GM19452 (cell line): Measurements from ENCODE around the gene RSRC1.
A peak's percentile ranks its signal among the peaks of the same experiment; 100 is the strongest.
"Not testable (repeated sequence)": the region's sequence is repeated elsewhere in the genome, so short reads cannot be mapped to it uniquely, and the experiment has no call there.

Source experiments
- ATAC-seq: cut with Tn5 transposase; IDR thresholded peaks from one replicate; pipeline ENCODE4 v1.9.1; 2021; ENCODE audit not compliant: unreplicated experiment

The RSRC1 gene

GRCh38 chr3:158382479-158382878 is 272.6 kb downstream of the RSRC1 start:
- ATAC-seq: no peak

- peak; percentile 69 for ATAC-seq
These were observed 274.1 kb downstream of the RSRC1 start for GRCh38 chr3:158384019-158384418.

GRCh38 chr3:158395421-158395820 is 285.5 kb downstream of the RSRC1 start:
- no peak for ATAC-seq

- no peak for ATAC-seq
These were observed 292.7 kb downstream of the RSRC1 start for GRCh38 chr3:158402590-158402989.

GRCh38 chr3:158403013-158403412 is 293.1 kb downstream of the RSRC1 start:
- ATAC-seq: no peak

GRCh38 chr3:158404131-158404718 is 294.3 kb downstream of the RSRC1 start:
- no peak for ATAC-seq

- ATAC-seq: no peak
These were observed 295.6 kb downstream of the RSRC1 start for GRCh38 chr3:158405507-158405906.

- no peak for ATAC-seq
These were observed 298.1 kb downstream of the RSRC1 start for GRCh38 chr3:158407844-158408517.

GRCh38 chr3:158408518-158408897 is 298.6 kb downstream of the RSRC1 start:
- not testable (repeated sequence) for ATAC-seq

- ATAC-seq: no peak
These were observed 308.1 kb downstream of the RSRC1 start for GRCh38 chr3:158418035-158418434.

- ATAC-seq: no peak
These were observed 310.1 kb downstream of the RSRC1 start for GRCh38 chr3:158419820-158420653.

- ATAC-seq: peak; percentile 94
These were observed 310.9 kb downstream of the RSRC1 start for GRCh38 chr3:158420654-158421396.

GRCh38 chr3:158430448-158430847 is 320.6 kb downstream of the RSRC1 start:
- no peak for ATAC-seq

GRCh38 chr3:158430968-158431367 is 321.1 kb downstream of the RSRC1 start:
- ATAC-seq: no peak

GRCh38 chr3:158431829-158432228 is 321.9 kb downstream of the RSRC1 start:
- no peak for ATAC-seq

GRCh38 chr3:158434412-158435038 is 324.6 kb downstream of the RSRC1 start:
- ATAC-seq: peak; percentile 90

- ATAC-seq: peak; percentile 94
These were observed 333.7 kb downstream of the RSRC1 start for GRCh38 chr3:158443632-158444031.

- no peak for ATAC-seq
These were observed 337.5 kb downstream of the RSRC1 start for GRCh38 chr3:158447408-158447807.

GRCh38 chr3:158451405-158452055 is 341.6 kb downstream of the RSRC1 start:
- ATAC-seq: no peak

- ATAC-seq: no peak
These were observed 342.4 kb downstream of the RSRC1 start for GRCh38 chr3:158452334-158452733.
